IMR-90 (cell line): ENCODE data around the gene HIGD2B. TPM values are rescaled to one million over a fixed set of nuclear protein-coding genes. Genes with fewer than 3 reads are reported as not detected.

Experiments used
- ATAC-seq: fragments of 200-7000 bp; cut with Tn5 transposase; 2 replicates; pipeline ENCODE4 v1.9.1; 2020; ENCODE audit warnings: low read depth, mild to moderate bottlenecking, moderate library complexity
- BruUV-seq: library from RNA; stranded (reverse); fragments of 400-500 nt; replicated peaks from 2 replicates; lab custom pipeline; 2021; lab: Mats Ljungman, UMichigan
- CTCF ChIA-PET: fragments of 300-600 bp; formaldehyde crosslinking; extraction: SDS; loops from one replicate; lab custom pipeline; 2021; ENCODE audit warnings: antibody characterized with exemption; lab: Yijun Ruan, JAX
- POLR2A ChIA-PET: fragments of 300-600 bp; sonication (Branson Sonifier 250); formaldehyde crosslinking; loops from one replicate; lab custom pipeline; 2022; ENCODE audit warnings: antibody characterized with exemption; ENCODE audit not compliant: unreplicated experiment; lab: Charles Lee
- DNase-seq: peaks from one replicate; pipeline ENCODE4 v3.0.0; 2013
- H2AFZ ChIP-seq: replicated peaks from 2 replicates; pipeline ENCODE3; 2013; ENCODE audit warnings: low read length, mild to moderate bottlenecking; ENCODE audit not compliant: poor library complexity
- H2AK5ac ChIP-seq: 2 replicates; pipeline ENCODE4 v1.6.1; 2013; ENCODE audit warnings: low read depth, low read length, inconsistent platforms
- H2AK9ac ChIP-seq: replicated peaks from 2 replicates; pipeline ENCODE3; 2013; ENCODE audit warnings: mild to moderate bottlenecking, low read depth, low read length, moderate library complexity; ENCODE audit not compliant: poor library complexity
- H2BK120ac ChIP-seq: 2 replicates; pipeline ENCODE4 v1.6.1; 2013; ENCODE audit warnings: low read depth, low read length, inconsistent platforms
- H2BK15ac ChIP-seq: 3 replicates; pipeline ENCODE4 v1.6.1; 2013; ENCODE audit warnings: low read depth, low read length, inconsistent platforms
- H2BK20ac ChIP-seq: 2 replicates; pipeline ENCODE4 v1.6.1; 2013; ENCODE audit warnings: low read depth, mild to moderate bottlenecking, inconsistent platforms, low read length, moderate library complexity
- H2BK5ac ChIP-seq: 2 replicates; pipeline ENCODE4 v1.6.1; 2013; ENCODE audit warnings: mild to moderate bottlenecking, low read depth, low read length, inconsistent platforms; ENCODE audit not compliant: poor library complexity, severe bottlenecking
- H3K14ac ChIP-seq: replicated peaks from 2 replicates; pipeline ENCODE4 v1.6.1; 2013; ENCODE audit warnings: low read depth, low read length, inconsistent platforms
- H3K18ac ChIP-seq: 2 replicates; pipeline ENCODE4 v1.6.1; 2013; ENCODE audit warnings: low read depth, low read length, control low read depth
- H3K23ac ChIP-seq: 2 replicates; pipeline ENCODE4 v1.6.1; 2013; ENCODE audit warnings: low read depth, low read length, inconsistent platforms
- H3K27ac ChIP-seq: 2 replicates; pipeline ENCODE4 v1.5.1; 2013; ENCODE audit warnings: mild to moderate bottlenecking, control low read depth, low read length; ENCODE audit not compliant: insufficient read depth
- H3K27me3 ChIP-seq: 2 replicates; pipeline ENCODE4 v1.6.1; 2013; ENCODE audit warnings: low read length; ENCODE audit not compliant: control insufficient read depth, insufficient read depth
- H3K36me3 ChIP-seq: 2 replicates; pipeline ENCODE4 v1.6.1; 2013; ENCODE audit warnings: low read length, mixed read lengths; ENCODE audit not compliant: control insufficient read depth, insufficient read depth
- H3K4ac ChIP-seq: 2 replicates; pipeline ENCODE4 v1.6.1; 2013; ENCODE audit warnings: low read depth, low read length, inconsistent platforms
- H3K4me1 ChIP-seq: 2 replicates; pipeline ENCODE4 v1.6.1; 2013; ENCODE audit warnings: low read length, mixed read lengths; ENCODE audit not compliant: control insufficient read depth, insufficient read depth
- H3K4me2 ChIP-seq: 2 replicates; pipeline ENCODE4 v1.6.1; 2013; ENCODE audit warnings: low read depth, mild to moderate bottlenecking, control low read depth, low read length, moderate library complexity
- H3K4me3 ChIP-seq: 2 replicates; pipeline ENCODE4 v1.5.1; 2013; ENCODE audit warnings: low read depth, mild to moderate bottlenecking, control low read depth, low read length, moderate library complexity; ENCODE audit not compliant: insufficient read depth
- H3K56ac ChIP-seq: 2 replicates; pipeline ENCODE4 v1.6.1; 2013; ENCODE audit warnings: low read length, inconsistent platforms; ENCODE audit not compliant: insufficient read depth; ENCODE audit errors: extremely low read depth
- H3K79me1 ChIP-seq, 2 experiments: 2 replicates each; pipeline ENCODE4 v1.6.1; 2013; ENCODE audit warnings: low read length in 2 of 2, inconsistent platforms in 1 of 2, low read depth in 1 of 2
- H3K9ac ChIP-seq: 2 replicates; pipeline ENCODE4 v1.6.1; 2013; ENCODE audit warnings: low read depth, low read length, control low read depth
- H3K9me1 ChIP-seq: 2 replicates; pipeline ENCODE4 v1.6.1; 2013; ENCODE audit warnings: low read length, inconsistent platforms; ENCODE audit not compliant: insufficient read depth
- H3K9me3 ChIP-seq: 2 replicates; pipeline ENCODE4 v1.6.1; 2013; ENCODE audit warnings: low read length; ENCODE audit not compliant: control insufficient read depth, insufficient read depth
- H4K20me1 ChIP-seq: 2 replicates; pipeline ENCODE4 v1.6.1; 2013; ENCODE audit warnings: low read length, inconsistent platforms; ENCODE audit not compliant: insufficient read depth
- H4K5ac ChIP-seq: 2 replicates; pipeline ENCODE4 v1.6.1; 2013; ENCODE audit warnings: mild to moderate bottlenecking, low read depth, low read length, control low read depth
- H4K8ac ChIP-seq, 2 experiments: 2 replicates each; pipeline ENCODE4 v1.6.1; 2013; ENCODE audit warnings: low read depth in 2 of 2, low read length in 2 of 2, control low read depth in 1 of 2, inconsistent platforms in 1 of 2
- H4K91ac ChIP-seq: 2 replicates; pipeline ENCODE4 v1.6.1; 2013; ENCODE audit warnings: low read depth, low read length, inconsistent platforms; ENCODE audit not compliant: insufficient read depth
- CEBPB ChIP-seq: IDR thresholded peaks from 2 replicates; pipeline ENCODE4 v1.6.1; 2012; ENCODE audit warnings: low read depth, low read length, improper control_type of control experiment
- WGBS, 2 experiments: methylation state at CpG; one replicate each; pipeline versions ENCODE4 v1.1.5 to v1.1.7; 2013; ENCODE audit warnings: missing lambda C conversion rate in 2 of 2; ENCODE audit not compliant: insufficient read length in 1 of 2; ENCODE audit errors: extremely low coverage in 2 of 2; 5-methylcytosine and 5-hydroxymethylcytosine counted together
- dilution Hi-C: fragments of 300-500 bp; cut with HindIII; formaldehyde crosslinking; loops from one replicate; pipeline ENCODE4 v1.14.3; 2018; ENCODE audit warnings: low sequenced_read_pairs; ENCODE audit not compliant: unreplicated experiment
- in situ Hi-C: fragments of 300-500 bp; cut with MboI; formaldehyde crosslinking; loops from 3 replicates; pipeline ENCODE4 v1.14.3; 2019; ENCODE audit warnings: low sequenced_read_pairs, inconsistent platforms, mixed read lengths
- intact Hi-C: fragments of 100-400 bp; cut with micrococcal nuclease; formaldehyde crosslinking; loops from 2 replicates; pipeline ENCODE4 v1.10.0; 2022
- polyA plus RNA-seq, 3 experiments: library from polyadenylated mRNA; depleted of rRNA; stranded (reverse); fragments of >200 nt; gene quantifications; 2 replicates each; pipeline ENCODE4 v1.2.3, GENCODE V29; 2012; ENCODE audit warnings: low replicate concordance in 1 of 3
- total RNA-seq: library from RNA; depleted of rRNA; stranded (reverse); fragments of >200 nt; gene quantifications from 2 replicates; pipeline ENCODE4 v1.2.3, GENCODE V29; 2012
- TF ChIP-seq, protein P1 (sequence below): fragments of 150-350 bp; IDR thresholded peaks from 2 replicates; pipeline ENCODE4 v1.6.1; 2017; ENCODE audit warnings: mild to moderate bottlenecking, antibody characterized with exemption, low read length, low read depth
- TF ChIP-seq, protein P2 (sequence below): fragments of 150-350 bp; IDR thresholded peaks from 2 replicates; pipeline ENCODE4 v1.6.1; 2016; ENCODE audit warnings: low read depth, mild to moderate bottlenecking, low read length, moderate library complexity, borderline replicate concordance

The HIGD2B gene
- total and polyA plus RNA-seq, 2 of the 4 experiments (the other 2 are of a cell fraction), result not detected

DNA sequence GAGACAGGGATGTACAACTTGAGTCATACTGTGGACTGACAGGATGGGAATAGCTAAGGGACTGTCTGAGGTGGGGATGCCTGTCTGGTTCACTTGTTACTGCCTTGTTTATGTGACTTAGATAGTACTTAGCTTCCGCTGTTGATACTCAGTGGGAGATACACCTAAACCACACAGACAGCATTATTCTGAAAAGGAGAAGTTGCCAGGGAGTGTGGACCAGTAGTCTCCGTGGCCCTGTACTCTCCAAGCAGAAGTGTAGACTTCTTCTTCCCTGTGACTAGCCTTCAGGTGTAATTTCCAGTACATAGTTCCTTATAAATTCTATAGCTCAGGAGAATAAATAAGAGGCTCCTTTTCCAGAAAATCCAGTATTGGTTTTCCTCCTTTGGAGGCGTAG, 5.1 kb downstream of the HIGD2B start:
- no peak overlapping the region for H2AK9ac ChIP-seq
- 0 out of 2 replicates have a peak, but pooled peaks cover 1% of the 10 kb centered on the region for H3K4me1 ChIP-seq
- WGBS, 2 experiments, result no CpG with 5 or more reads among the region's 3 CpGs
- no peak overlapping the region for H3K4me2 ChIP-seq
- H4K91ac ChIP-seq, result no peak overlapping the region
- no peak overlapping the region for H3K18ac ChIP-seq
- no peak overlapping the region for H4K8ac ChIP-seq
- in situ Hi-C loops, result no loop called here
- H2BK5ac ChIP-seq, result no peak overlapping the region
- no peak overlapping the region for H2AFZ ChIP-seq
- no peak overlapping the region for H4K5ac ChIP-seq
- peaks cover 0 to 5% of the 10 kb centered on the region in 2 experiments; a peak in 1 of 4 replicates for H3K79me1 ChIP-seq
- H2BK20ac ChIP-seq, result no peak overlapping the region
- no peak overlapping the region for H3K27ac ChIP-seq
- no peaks in the 10 kb centered on the region for H3K9me1 ChIP-seq
- H3K27me3 ChIP-seq, result peaks cover 32% of the 10 kb centered on the region
- no peak overlapping the region for H3K4me3 ChIP-seq
- no peak overlapping the region for H2BK120ac ChIP-seq
- BruUV-seq, result no TSS peak
- DNase-seq (no peak), ATAC-seq (no peak)
- dilution Hi-C loops, result no loop called here
- H3K4ac ChIP-seq, result no peak overlapping the region
- H2BK15ac ChIP-seq, result no peak overlapping the region
- no peak overlapping the region for H3K14ac ChIP-seq
- H4K20me1 ChIP-seq, result no peaks in the 10 kb centered on the region
- no peaks in the 10 kb centered on the region for H3K9me3 ChIP-seq
- no peak overlapping the region for H2AK5ac ChIP-seq
- no peak overlapping the region for H3K23ac ChIP-seq
- ChIA-PET POLR2A (no interaction called here), CTCF (interaction anchor here (0.6 to 1.6 kb wide), 3 partner anchors 10 to 509 kb away, joined by 3 to 6 read pairs (median 5); no protein-coding TSS in a partner anchor)
- H3K56ac ChIP-seq, result no peak overlapping the region
- no peaks in the 10 kb centered on the region for H3K36me3 ChIP-seq
- TF ChIP-seq, protein P1, sequence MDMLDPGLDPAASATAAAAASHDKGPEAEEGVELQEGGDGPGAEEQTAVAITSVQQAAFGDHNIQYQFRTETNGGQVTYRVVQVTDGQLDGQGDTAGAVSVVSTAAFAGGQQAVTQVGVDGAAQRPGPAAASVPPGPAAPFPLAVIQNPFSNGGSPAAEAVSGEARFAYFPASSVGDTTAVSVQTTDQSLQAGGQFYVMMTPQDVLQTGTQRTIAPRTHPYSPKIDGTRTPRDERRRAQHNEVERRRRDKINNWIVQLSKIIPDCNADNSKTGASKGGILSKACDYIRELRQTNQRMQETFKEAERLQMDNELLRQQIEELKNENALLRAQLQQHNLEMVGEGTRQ, result no peak
- TF ChIP-seq, protein P2, sequence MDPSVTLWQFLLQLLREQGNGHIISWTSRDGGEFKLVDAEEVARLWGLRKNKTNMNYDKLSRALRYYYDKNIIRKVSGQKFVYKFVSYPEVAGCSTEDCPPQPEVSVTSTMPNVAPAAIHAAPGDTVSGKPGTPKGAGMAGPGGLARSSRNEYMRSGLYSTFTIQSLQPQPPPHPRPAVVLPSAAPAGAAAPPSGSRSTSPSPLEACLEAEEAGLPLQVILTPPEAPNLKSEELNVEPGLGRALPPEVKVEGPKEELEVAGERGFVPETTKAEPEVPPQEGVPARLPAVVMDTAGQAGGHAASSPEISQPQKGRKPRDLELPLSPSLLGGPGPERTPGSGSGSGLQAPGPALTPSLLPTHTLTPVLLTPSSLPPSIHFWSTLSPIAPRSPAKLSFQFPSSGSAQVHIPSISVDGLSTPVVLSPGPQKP, result no peak
- TF ChIP-seq CEBPB, result no peak
- intact Hi-C loops, result no loop called here
- no peak overlapping the region for H3K9ac ChIP-seq
